H1 (cell line): ENCODE results near the gene CGNL1. TPM values are rescaled to one million over a fixed set of nuclear protein-coding genes. Genes with fewer than 3 reads are reported as not detected.

Experiments
- CTCF ChIA-PET: fragments of 300-600 bp; sonication (Branson Sonifier 250); formaldehyde crosslinking; loops from one replicate; lab custom pipeline; 2021; ENCODE audit not compliant: partially characterized antibody; lab: Charles Lee
- POLR2A ChIA-PET: fragments of 300-600 bp; sonication (Branson Sonifier 250); formaldehyde crosslinking; loops from one replicate; lab custom pipeline; 2021; ENCODE audit warnings: inconsistent platforms; ENCODE audit not compliant: partially characterized antibody; lab: Charles Lee
- DNase-seq, 2 experiments: peaks; one replicate each; pipeline versions ENCODE4 v3.0.0 to v3.0.0-alpha.2; 2010 to 2022; ENCODE audit warnings: low spot score in 2 of 2, low read depth in 1 of 2, mixed read lengths in 1 of 2
- FAIRE-seq: peaks from 2 replicates; lab custom pipeline; 2011; peaks lifted over from hg19 to GRCh38; lab: Jason Lieb, UNC
- H2AFZ ChIP-seq: 2 replicates; pipeline ENCODE4 v1.8.1; 2012; ENCODE audit warnings: low read length, inconsistent platforms
- H2AK5ac ChIP-seq: 2 replicates; pipeline ENCODE4 v1.6.1; 2013; ENCODE audit warnings: low read depth, low read length
- H2BK120ac ChIP-seq: replicated peaks from 2 replicates; pipeline ENCODE3; 2013; ENCODE audit warnings: low read depth, low read length, inconsistent platforms
- H2BK12ac ChIP-seq: 2 replicates; pipeline ENCODE4 v1.6.1; 2013; ENCODE audit warnings: low read depth, low read length
- H2BK15ac ChIP-seq: 2 replicates; pipeline ENCODE4 v1.6.1; 2013; ENCODE audit warnings: low read length
- H2BK20ac ChIP-seq: 2 replicates; pipeline ENCODE4 v1.6.1; 2013; ENCODE audit warnings: low read length
- H2BK5ac ChIP-seq: 2 replicates; pipeline ENCODE4 v1.6.1; 2013; ENCODE audit warnings: low read depth, low read length
- H3K14ac ChIP-seq: 2 replicates; pipeline ENCODE4 v1.6.1; 2013; ENCODE audit warnings: inconsistent platforms; ENCODE audit not compliant: insufficient read length
- H3K18ac ChIP-seq: 2 replicates; pipeline ENCODE4 v1.6.1; 2013; ENCODE audit warnings: low read length; ENCODE audit errors: extremely low read depth
- H3K23ac ChIP-seq: 2 replicates; pipeline ENCODE4 v1.6.1; 2013; ENCODE audit warnings: inconsistent platforms; ENCODE audit not compliant: insufficient read length
- H3K23me2 ChIP-seq: 2 replicates; pipeline ENCODE4 v1.6.1; 2013; ENCODE audit warnings: low read depth, low read length
- H3K27ac ChIP-seq: 2 replicates; pipeline ENCODE4 v1.6.1; 2011; ENCODE audit warnings: low read depth, low read length, inconsistent platforms
- H3K27me3 ChIP-seq, 4 experiments: replicated peaks in 1 of 4; 1 replicate in 1 of 4; 2 replicates in 3 of 4; pipeline versions ENCODE4 v1.6.1 to v1.8.1; 2011 to 2013; ENCODE audit warnings: low read length in 3 of 4, mild to moderate bottlenecking in 3 of 4, inconsistent platforms in 2 of 4, mixed read lengths in 2 of 4, moderate library complexity in 1 of 4; ENCODE audit not compliant: control insufficient read depth in 3 of 4, insufficient read depth in 3 of 4; ENCODE audit errors: extremely low read depth in 1 of 4
- H3K36me3 ChIP-seq, 4 experiments: 2 replicates each; pipeline versions ENCODE4 v1.6.1 to v1.8.1; 2011 to 2013; ENCODE audit warnings: mild to moderate bottlenecking in 4 of 4, low read length in 3 of 4, moderate library complexity in 2 of 4, control low read depth in 1 of 4, inconsistent platforms in 1 of 4; ENCODE audit not compliant: insufficient read depth in 4 of 4, control insufficient read depth in 2 of 4
- H3K4ac ChIP-seq: replicated peaks from 2 replicates; pipeline ENCODE3; 2013; ENCODE audit warnings: low read length, low read depth, mixed read lengths, inconsistent platforms; ENCODE audit not compliant: insufficient read length
- H3K4me1 ChIP-seq, 4 experiments: replicated peaks in 1 of 4; 1 replicate in 1 of 4; 2 replicates in 3 of 4; pipeline versions ENCODE4 v1.6.1 to v1.8.1; 2011 to 2013; ENCODE audit warnings: low read length in 3 of 4, inconsistent platforms in 2 of 4, mixed read lengths in 1 of 4; ENCODE audit not compliant: insufficient read depth in 4 of 4, control insufficient read depth in 3 of 4
- H3K4me2 ChIP-seq, 2 experiments: 2 replicates each; pipeline versions ENCODE4 v1.6.1 to v1.8.1; 2011 to 2013; ENCODE audit warnings: low read depth in 2 of 2, low read length in 2 of 2, control low read depth in 1 of 2, inconsistent platforms in 1 of 2, mild to moderate bottlenecking in 1 of 2; ENCODE audit not compliant: insufficient read depth in 1 of 2
- H3K4me3 ChIP-seq, 4 experiments: fragments of 200-600, 300-600 bp in 1 of 4; sonication (generic), shearing (Covaris generic), sonication (Bioruptor Twin) in 1 of 4; 2 replicates each; pipeline versions ENCODE4 v1.5.1 to v1.8.1; 2011 to 2016; ENCODE audit warnings: low read length in 4 of 4, low read depth in 3 of 4, control low read depth in 2 of 4, inconsistent platforms in 2 of 4, mild to moderate bottlenecking in 2 of 4, mixed read lengths in 1 of 4, moderate library complexity in 1 of 4; ENCODE audit not compliant: insufficient read depth in 2 of 4; ENCODE audit errors: extremely low read depth in 1 of 4
- H3K56ac ChIP-seq: replicated peaks from 2 replicates; pipeline ENCODE3; 2013; ENCODE audit warnings: low read depth, mild to moderate bottlenecking, mixed read lengths, low read length, inconsistent platforms; ENCODE audit not compliant: insufficient read length
- H3K79me1 ChIP-seq: 2 replicates; pipeline ENCODE4 v1.6.1; 2013; ENCODE audit warnings: low read depth, low read length, control low read depth
- H3K79me2 ChIP-seq, 2 experiments: 2 replicates each; pipeline versions ENCODE4 v1.6.1 to v1.8.1; 2012 to 2013; ENCODE audit warnings: low read length in 2 of 2, mild to moderate bottlenecking in 2 of 2, inconsistent platforms in 1 of 2; ENCODE audit not compliant: insufficient read depth in 2 of 2, control insufficient read depth in 1 of 2
- H3K9ac ChIP-seq, 4 experiments: replicated peaks in 1 of 4; 1 replicate in 1 of 4; 2 replicates in 3 of 4; pipeline versions ENCODE4 v1.6.1 to v1.8.1; 2011 to 2013; ENCODE audit warnings: low read depth in 3 of 4, low read length in 3 of 4, control low read depth in 2 of 4, mild to moderate bottlenecking in 2 of 4, moderate library complexity in 2 of 4, inconsistent platforms in 1 of 4; ENCODE audit errors: extremely low read depth in 1 of 4
- H3K9me3 ChIP-seq, 2 experiments: 2 replicates each; pipeline versions ENCODE4 v1.6.1 to v1.8.1; 2012 to 2013; ENCODE audit warnings: mild to moderate bottlenecking in 2 of 2, moderate library complexity in 2 of 2, control low read depth in 1 of 2, inconsistent platforms in 1 of 2, low read depth in 1 of 2, low read length in 1 of 2, mixed read lengths in 1 of 2; ENCODE audit not compliant: insufficient read depth in 2 of 2
- H4K20me1 ChIP-seq, 2 experiments: replicated peaks in 1 of 2; 2 replicates each; pipeline versions ENCODE3 to v1.8.1; 2011 to 2013; ENCODE audit warnings: inconsistent platforms in 2 of 2, low read length in 2 of 2, mild to moderate bottlenecking in 1 of 2; ENCODE audit not compliant: insufficient read depth in 2 of 2, control insufficient read depth in 1 of 2
- H4K5ac ChIP-seq: 2 replicates; pipeline ENCODE4 v1.6.1; 2013; ENCODE audit warnings: low read length, low read depth, mixed read lengths, inconsistent platforms; ENCODE audit not compliant: insufficient read length
- H4K8ac ChIP-seq: 2 replicates; pipeline ENCODE4 v1.8.0; 2013; ENCODE audit warnings: mild to moderate bottlenecking, moderate library complexity, low read length, inconsistent platforms; ENCODE audit not compliant: insufficient read depth; ENCODE audit errors: extremely low read depth
- H4K91ac ChIP-seq: replicated peaks from 2 replicates; pipeline ENCODE3; 2013; ENCODE audit warnings: low read length, mixed read lengths, inconsistent platforms; ENCODE audit not compliant: insufficient read length
- CTBP2 ChIP-seq: IDR thresholded peaks from 2 replicates; pipeline ENCODE4 v1.7.0; 2011; ENCODE audit warnings: borderline replicate concordance, mild to moderate bottlenecking, moderate library complexity, mixed read lengths, low read length; ENCODE audit not compliant: insufficient read depth, insufficient read length
- CTCF ChIP-seq, 3 experiments: IDR thresholded peaks; 1 replicate in 2 of 3; 2 replicates in 1 of 3; pipeline versions ENCODE4 v1.5.1 to v1.6.1; 2011; ENCODE audit warnings: low read length in 3 of 3, mild to moderate bottlenecking in 3 of 3, inconsistent platforms in 2 of 3, low read depth in 1 of 3, moderate library complexity in 1 of 3; ENCODE audit not compliant: insufficient read depth in 1 of 3; ENCODE audit errors: control extremely low read depth in 1 of 3
- EGR1 ChIP-seq: IDR thresholded peaks from 2 replicates; pipeline ENCODE4 v1.6.1; 2011; ENCODE audit warnings: low read depth, low read length, borderline replicate concordance
- KDM4A ChIP-seq: IDR thresholded peaks from one replicate; pipeline ENCODE4 v1.7.1; 2012; ENCODE audit warnings: low read depth, mild to moderate bottlenecking, moderate library complexity, low read length, inconsistent platforms; ENCODE audit not compliant: severe bottlenecking
- PHF8 ChIP-seq: fragments of 200-600 bp; sonication (generic); conservative IDR thresholded peaks from 2 replicates; pipeline ENCODE4 v1.7.1; 2012; ENCODE audit warnings: low read depth, mild to moderate bottlenecking, inconsistent platforms, low read length, moderate library complexity
- RNF2 ChIP-seq: fragments of 200-900, 300-1000 bp; sonication (generic); IDR thresholded peaks from 2 replicates; pipeline ENCODE4 v1.7.1; 2016; ENCODE audit warnings: borderline replicate concordance, low read depth, mild to moderate bottlenecking, antibody characterized with exemption, low read length; ENCODE audit not compliant: poor library complexity, severe bottlenecking; ENCODE audit errors: missing control alignments
- SIRT6 ChIP-seq: IDR thresholded peaks from one replicate; pipeline ENCODE4 v1.7.1; 2012; ENCODE audit warnings: low read length, inconsistent platforms
- SP2 ChIP-seq: IDR thresholded peaks from 2 replicates; pipeline ENCODE4 v1.6.1; 2012; ENCODE audit warnings: mild to moderate bottlenecking, low read length, inconsistent platforms
- SP4 ChIP-seq: IDR thresholded peaks from 2 replicates; pipeline ENCODE4 v1.6.1; 2012; ENCODE audit warnings: low read length, inconsistent platforms
- TAF7 ChIP-seq: optimal IDR thresholded peaks from 2 replicates; pipeline ENCODE3; 2011; ENCODE audit warnings: low read depth, mild to moderate bottlenecking, inconsistent platforms, low read length, moderate library complexity, borderline replicate concordance
- WGBS, 2 experiments: shearing (Covaris generic) in 1 of 2; methylation state at CpG; one replicate each; pipeline versions ENCODE4 v1.1.6 to v1.1.7; 2013 to 2015; ENCODE audit warnings: low lambda C conversion rate in 2 of 2, mixed read lengths in 2 of 2, inconsistent platforms in 1 of 2, low coverage in 1 of 2, missing lambda C conversion rate in 1 of 2; ENCODE audit not compliant: insufficient replicate concordance in 2 of 2, insufficient coverage in 1 of 2, insufficient read length in 1 of 2; ENCODE audit errors: extremely low coverage in 1 of 2, missing lambda C conversion rate in 1 of 2; 5-methylcytosine and 5-hydroxymethylcytosine counted together
- polyA plus RNA-seq, 7 experiments: library from polyadenylated mRNA; depleted of rRNA in 3 of 7; stranded (reverse) in 5 of 7; unstranded in 2 of 7; fragments of >200 nt in 5 of 7; fragments of 200-250 nt in 2 of 7; gene quantifications; 1 replicate in 5 of 7; 2 replicates in 1 of 7; 4 replicates in 1 of 7; pipeline versions ENCODE4 v1.2.1 to v1.2.3, GENCODE V29; 2011 to 2013; ENCODE audit warnings: missing spikeins in 2 of 7, mixed read lengths in 2 of 7
- total RNA-seq: library from RNA; stranded (reverse); fragmentation: NEBNext Ultra II Directional; extraction: Animal tissue kit (Norgen Biotek cat#: 25700); gene quantifications from 2 replicates; pipeline ENCODE4 v1.2.1, GENCODE V29; 2021

Gene CGNL1
- total and polyA plus RNA-seq, 2 of the 8 experiments (the other 6 are each of a cell fraction or from before 2014, with no cell fraction given) = 21.8 to 75.6 TPM

- H2BK12ac ChIP-seq = peak overlapping the region; percentile 30; the same call in 1 of the 2 replicates
- H2AFZ ChIP-seq = no peak overlapping the region
- H2BK5ac ChIP-seq = 0 out of 2 replicates have a peak overlapping the region, but pooled peaks have one; percentile 35
- WGBS, 2 experiments = 90% methylated on average over 8 of the region's 8 CpGs; no CpG with 5 or more reads in 1 of the 2 experiments
- H3K56ac ChIP-seq = no peak overlapping the region
- POLR2A ChIA-PET = interaction anchor here (1.1 to 9.3 kb wide), 2 partner anchors 9 to 19 kb away, joined by 5 to 103 read pairs; no protein-coding TSS in a partner anchor
- no peaks in the 10 kb centered on the region for H3K27me3 ChIP-seq
- no peak overlapping the region for H3K9ac ChIP-seq
- H4K20me1 ChIP-seq = peaks cover 0 to 4% of the 10 kb centered on the region in 2 experiments
- H2AK5ac ChIP-seq = peak overlapping the region; percentile 32; the same call in 1 of the 2 replicates
- H3K36me3 ChIP-seq = peaks cover 0 to 9% (median 0%) of the 10 kb centered on the region in 4 experiments; a peak in 1 of 8 replicates
- H3K9me3 ChIP-seq = no peaks in the 10 kb centered on the region
- H2BK15ac ChIP-seq = peak overlapping the region; percentile 54; the same call in 1 of the 2 replicates
- no peak overlapping the region for H3K23ac ChIP-seq
- no peak overlapping the region for H3K4me2 ChIP-seq
- H4K5ac ChIP-seq = no peak overlapping the region
- no peak for FAIRE-seq
- peak overlapping the region; percentile 31 for H4K91ac ChIP-seq
- H3K4me1 ChIP-seq = peaks cover 12 to 37% (median 27%) of the 10 kb centered on the region in 4 experiments; a peak in 6 of 7 replicates
- no peak for DNase-seq
- H3K18ac ChIP-seq = no peak overlapping the region; the same call in 1 of the 2 replicates
- peak overlapping the region; percentile 13; the same call in 1 of the 2 replicates for H3K27ac ChIP-seq
- peaks cover 8 to 88% of the 10 kb centered on the region in 2 experiments; a peak in 3 of 4 replicates for H3K79me2 ChIP-seq
- H3K4me3 ChIP-seq = no peak overlapping the region
- peaks cover 20% of the 10 kb centered on the region for H3K79me1 ChIP-seq
- CTCF ChIA-PET = interaction anchor here (1.3 to 2.2 kb wide), 5 partner anchors 19 to 149 kb away, joined by 3 to 6 read pairs (median 5); no protein-coding TSS in a partner anchor
- no peak overlapping the region for H2BK120ac ChIP-seq
- H3K4ac ChIP-seq = no peak overlapping the region
- H3K23me2 ChIP-seq = peaks cover 9% of the 10 kb centered on the region; the same call in 1 of the 2 replicates
- no peak overlapping the region for H4K8ac ChIP-seq
- H3K14ac ChIP-seq = no peak overlapping the region
- peak overlapping the region; percentile 24; the same call in 1 of the 2 replicates for H2BK20ac ChIP-seq
- TF ChIP-seq CTCF (IDR thresholded peaks at IDR 0.05; ENCODE audit: control extremely low read depth in 1 of 3, insufficient read depth in 1 of 3, low read depth in 1 of 3, low read length in 3 of 3) = no peak
- TF ChIP-seq RNF2 = no peak
- TF ChIP-seq TAF7 = no peak
- no peak for TF ChIP-seq PHF8
- TF ChIP-seq SIRT6 = no peak
- no peak for TF ChIP-seq SP2
- TF ChIP-seq CTBP2 = no peak
- no peak for TF ChIP-seq KDM4A
- TF ChIP-seq SP4 = no peak
- TF ChIP-seq EGR1 = no peak
Observed at GRCh38 chr15:57390583-57390982, 14.3 kb downstream of the CGNL1 start.
